ENCODE measurements around the gene ZNRD2. TPM values are rescaled to one million over a fixed set of nuclear protein-coding genes. Genes with fewer than 3 reads are reported as not detected.
A peak's percentile ranks its signal among the peaks of the same experiment; 100 is the strongest.

The ZNRD2 gene
- total RNA-seq, 2 donors from 2014 or later: 30.3 to 39.0 TPM

DNA sequence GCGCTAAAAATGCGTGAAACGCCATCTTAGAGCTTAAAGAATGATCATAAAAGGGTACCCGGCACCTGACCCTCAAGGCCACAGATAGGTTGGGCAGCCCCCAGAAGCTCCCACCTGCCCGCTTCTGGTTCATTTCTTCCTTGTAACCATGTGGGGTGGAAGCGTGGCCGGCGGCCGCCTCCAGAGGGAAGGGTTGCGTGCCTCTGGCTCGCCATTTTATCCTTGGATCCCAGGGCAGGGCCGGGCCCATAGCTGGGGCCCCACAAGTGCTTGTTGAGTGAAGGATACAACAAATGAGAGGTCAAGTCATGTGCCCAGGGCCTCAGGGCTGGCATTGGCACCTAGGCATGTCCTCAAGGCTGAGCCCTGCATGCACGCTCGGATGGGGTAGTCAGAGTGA is 51.2 kb downstream of the ZNRD2 start:
- Mint-ChIP-seq H3K4me1 (peaks cover 21% of the 10 kb centered on the region), H3K27ac (peak overlapping the region; percentile 67), H3K36me3 (ENCODE audit: low read depth) (peaks cover 3% of the 10 kb centered on the region), H3K4me3 (no peak overlapping the region), H3K27me3 (no peaks in the 10 kb centered on the region)
- H3K9me3 ChIP-seq (ENCODE audit: control insufficient read depth, low read length, poor library complexity, severe bottlenecking): no peaks in the 10 kb centered on the region
- DNase-seq (no peak), ATAC-seq (no peak)

Other genes with a start within 250 kb of the ZNRD2 start
- gene DPF2, start 236.6 kb upstream of the ZNRD2 start, total RNA-seq: 10 to 100 TPM; 49.1 to 62.6 TPM
- under 1 TPM; 0.21 to 0.45 TPM for gene TIGD3, start 215.7 kb upstream of the ZNRD2 start, total RNA-seq
- 10 to 100 TPM; 57.7 to 61.6 TPM for gene SLC25A45, start 187.8 kb upstream of the ZNRD2 start, total RNA-seq
- 10 to 100 TPM; 29.2 to 37.5 TPM for gene FRMD8, start 183.8 kb upstream of the ZNRD2 start, total RNA-seq
- gene NEAT1, start 147.7 kb upstream of the ZNRD2 start, total RNA-seq: 100 to 1,000 TPM; 554 to 555 TPM
- gene MALAT1, start 71.4 kb upstream of the ZNRD2 start, total RNA-seq: over 10,000 TPM; 25,853 to 29,025 TPM
- gene SCYL1, start 45.4 kb upstream of the ZNRD2 start, total RNA-seq: 10 to 100 TPM; 56.6 to 61.7 TPM
- gene LTBP3, start 12.1 kb upstream of the ZNRD2 start, total RNA-seq: 100 to 1,000 TPM; 123 to 187 TPM
- gene FAM89B, start 2.1 kb downstream of the ZNRD2 start, total RNA-seq: 10 to 100 TPM; 41.2 to 44.4 TPM
- 100 to 1,000 TPM; 123 to 152 TPM for gene EHBP1L1, start 5.6 kb downstream of the ZNRD2 start, total RNA-seq
- gene KCNK7, start 25.3 kb downstream of the ZNRD2 start, total RNA-seq: 1 to 10 TPM; 4.7 to 5.7 TPM
- gene MAP3K11, start 43.7 kb downstream of the ZNRD2 start, total RNA-seq: 10 to 100 TPM; 63.1 to 64.6 TPM
- gene PCNX3, start 45.3 kb downstream of the ZNRD2 start, total RNA-seq: 10 to 100 TPM; 56.0 to 60.5 TPM
- 100 to 1,000 TPM; 142 to 182 TPM for gene SIPA1, start 67.6 kb downstream of the ZNRD2 start, total RNA-seq
- gene RELA, start 92.4 kb downstream of the ZNRD2 start, total RNA-seq: 100 to 1,000 TPM; 302 to 378 TPM
- 100 to 1,000 TPM; 120 to 123 TPM for gene KAT5, start 141.8 kb downstream of the ZNRD2 start, total RNA-seq
- 10 to 100 TPM; 30.8 to 34.3 TPM for gene RNASEH2C, start 150.3 kb downstream of the ZNRD2 start, total RNA-seq
- 10 to 100 TPM; 12.5 to 17.4 TPM for gene AP5B1, start 210.5 kb downstream of the ZNRD2 start, total RNA-seq
- under 1 TPM in 1 of 2 donors, not detected in 1; 0.39 TPM for gene OVOL1, start 216.6 kb downstream of the ZNRD2 start, total RNA-seq